Calu3 (cell line): ENCODE data around the gene OR11A1. TPM values are rescaled to one million over a fixed set of nuclear protein-coding genes. Genes with fewer than 3 reads are reported as not detected.

Experiments used
- BruUV-seq: library from RNA; stranded (reverse); fragments of 400-500 nt; replicated peaks from 2 replicates; lab custom pipeline; 2021; lab: Mats Ljungman, UMichigan
- CTCF ChIA-PET: fragments of 300-600 bp; sonication (Branson Sonifier 250); formaldehyde crosslinking; loops from one replicate; lab custom pipeline; 2022; ENCODE audit warnings: antibody characterized with exemption; lab: Charles Lee
- DNase-seq: peaks from one replicate; pipeline ENCODE4 v3.0.0; 2022
- H3K27ac Mint-ChIP-seq: one replicate; pipeline ENCODE4 v1.8.0; 2022; ENCODE audit warnings: mixed read lengths; ENCODE audit not compliant: unreplicated experiment
- H3K27me3 Mint-ChIP-seq: one replicate; pipeline ENCODE4 v1.8.0; 2022; ENCODE audit warnings: mixed read lengths; ENCODE audit not compliant: unreplicated experiment
- H3K36me3 Mint-ChIP-seq: one replicate; pipeline ENCODE4 v1.8.0; 2022; ENCODE audit warnings: mild to moderate bottlenecking, moderate library complexity, mixed read lengths; ENCODE audit not compliant: insufficient read depth, unreplicated experiment
- H3K4me1 Mint-ChIP-seq: one replicate; pipeline ENCODE4 v1.8.0; 2022; ENCODE audit warnings: mild to moderate bottlenecking, low read depth, mixed read lengths; ENCODE audit not compliant: unreplicated experiment
- H3K4me3 Mint-ChIP-seq: one replicate; pipeline ENCODE4 v1.8.0; 2022; ENCODE audit warnings: mild to moderate bottlenecking, low read depth, moderate library complexity, mixed read lengths; ENCODE audit not compliant: unreplicated experiment
- H3K9me3 Mint-ChIP-seq: one replicate; pipeline ENCODE4 v1.8.0; 2022; ENCODE audit warnings: low read depth, mixed read lengths; ENCODE audit not compliant: unreplicated experiment
- CTCF ChIP-seq: fragments of 200-600 bp; IDR thresholded peaks from one replicate; pipeline ENCODE4 v1.8.0; 2022; ENCODE audit warnings: antibody characterized with exemption; ENCODE audit not compliant: unreplicated experiment
- intact Hi-C: fragments of 100-400 bp; cut with micrococcal nuclease; formaldehyde crosslinking; loops from one replicate; pipeline ENCODE4 v1.10.0; 2022; ENCODE audit not compliant: unreplicated experiment
- total RNA-seq: library from RNA; stranded (reverse); gene quantifications from 2 replicates; pipeline ENCODE4 v1.2.3, GENCODE V29; 2022

OR11A1 gene
- total RNA-seq, 1 experiment from 2014 or later, result not detected

- CTCF ChIA-PET, result no interaction called here
- no TSS peak for BruUV-seq
- Mint-ChIP-seq H3K27ac (no peak overlapping the region), H3K27me3 (no peaks in the 10 kb centered on the region), H3K9me3 (peaks cover 9% of the 10 kb centered on the region), H3K4me3 (no peak overlapping the region), H3K36me3 (no peaks in the 10 kb centered on the region), H3K4me1 (peaks cover 18% of the 10 kb centered on the region)
- TF ChIP-seq CTCF, result no peak
- intact Hi-C loops, result loop anchor here (10.0 kb wide), 1 partner anchor 100 kb away; no protein-coding TSS in a partner anchor
- DNase-seq, result no peak
These were observed 8.4 kb upstream of the OR11A1 start for GRCh38 chr6:29465279-29465678.

GRCh38 chr6:29462022-29462421 lies 5.2 kb upstream of the OR11A1 start:
- intact Hi-C loops, result loop anchor here (5.0 to 10.0 kb wide), 2 partner anchors 60 to 103 kb away; no protein-coding TSS in a partner anchor
- no peaks in the 10 kb centered on the region for H3K36me3 Mint-ChIP-seq
- H3K9me3 Mint-ChIP-seq, result peaks cover 9% of the 10 kb centered on the region
- H3K27ac Mint-ChIP-seq, result peak overlapping the region; percentile 2
- CTCF ChIA-PET, result no interaction called here
- BruUV-seq, result no TSS peak
- H3K4me3 Mint-ChIP-seq, result no peak overlapping the region
- no peak for DNase-seq
- peaks cover 18% of the 10 kb centered on the region for H3K4me1 Mint-ChIP-seq
- no peak for TF ChIP-seq CTCF
- H3K27me3 Mint-ChIP-seq, result no peaks in the 10 kb centered on the region

DNA sequence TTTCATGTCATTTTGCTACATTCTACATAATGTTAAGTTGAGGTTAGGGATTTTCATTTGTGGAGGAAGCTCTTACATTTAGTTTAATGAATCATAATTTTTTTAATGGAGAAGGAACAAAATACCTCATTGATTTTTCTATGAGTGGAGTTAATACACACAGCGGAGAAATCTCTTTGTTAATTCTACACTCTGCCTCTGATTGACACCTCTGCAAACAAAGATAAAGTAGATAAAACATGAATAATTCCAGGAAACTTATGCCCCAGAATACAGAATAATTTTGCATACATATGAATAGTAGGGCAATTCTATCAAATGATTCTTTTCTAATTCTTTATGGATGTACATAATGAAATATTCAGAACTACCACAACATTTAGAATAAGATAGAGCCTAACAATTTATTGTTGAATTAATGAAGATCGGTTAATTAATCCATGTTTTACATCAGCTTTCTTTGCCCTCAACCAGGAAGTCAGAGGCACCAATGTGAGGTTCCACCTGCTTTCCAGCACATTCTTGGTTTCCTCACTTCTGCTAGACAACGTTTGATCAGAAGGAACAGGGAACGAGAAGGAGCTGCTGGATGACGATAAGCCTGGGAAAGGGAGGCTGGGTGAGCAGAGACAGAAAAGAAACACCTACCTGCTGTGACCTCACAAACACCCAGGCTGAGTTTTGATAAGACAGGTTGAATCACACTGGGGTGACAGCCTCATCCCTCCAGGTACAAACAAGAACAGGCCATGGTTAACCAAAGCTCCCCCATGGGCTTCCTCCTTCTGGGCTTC lies 4.3 kb upstream of the OR11A1 start:
- no peak for TF ChIP-seq CTCF
- CTCF ChIA-PET, result no interaction called here
- Mint-ChIP-seq H3K4me1 (peaks cover 18% of the 10 kb centered on the region), H3K27me3 (no peaks in the 10 kb centered on the region), H3K27ac (peak overlapping the region; percentile 31), H3K36me3 (no peaks in the 10 kb centered on the region), H3K9me3 (peaks cover 9% of the 10 kb centered on the region), H3K4me3 (no peak overlapping the region)
- BruUV-seq, result no TSS peak
- DNase-seq, result peak; percentile 16
- intact Hi-C loops, result loop anchor here (1.0 to 10.0 kb wide), 3 partner anchors 47 to 104 kb away; partner anchors contain the start of gene OR12D1

- Mint-ChIP-seq H3K27me3 (no peaks in the 10 kb centered on the region), H3K4me1 (no peaks in the 10 kb centered on the region), H3K27ac (no peak overlapping the region), H3K9me3 (no peaks in the 10 kb centered on the region), H3K36me3 (no peaks in the 10 kb centered on the region), H3K4me3 (no peak overlapping the region)
- DNase-seq, result no peak
- TF ChIP-seq CTCF, result no peak
- no TSS peak for BruUV-seq
- CTCF ChIA-PET, result no interaction called here
- intact Hi-C loops, result no loop called here
These were observed 5.2 kb downstream of the OR11A1 start for GRCh38 chr6:29451471-29452193.
